K562 (cell line): ENCODE results near the gene CCDC33. TPM values are rescaled to one million over a fixed set of nuclear protein-coding genes. Genes with fewer than 3 reads are reported as not detected.

Experiments
- ATAC-seq: fragments of 200-7000 bp; cut with Tn5 transposase; 3 replicates; pipeline ENCODE4 v1.9.1; 2020; ENCODE audit warnings: moderate library complexity
- BruUV-seq: library from RNA; stranded (reverse); fragments of 400-500 nt; replicated peaks from 2 replicates; lab custom pipeline; 2021; lab: Mats Ljungman, UMichigan
- CTCF ChIA-PET: fragments of 300-600 bp; formaldehyde crosslinking; extraction: SDS; loops from one replicate; lab custom pipeline; 2021; ENCODE audit warnings: low intra/inter-chr PET ratio; lab: Yijun Ruan, JAX
- POLR2A ChIA-PET: fragments of 300-600, 350-650 bp; sonication (Branson Sonifier 250); formaldehyde crosslinking; extraction: SDS; loops from one replicate; lab custom pipeline; 2021; ENCODE audit warnings: antibody characterized with exemption, inconsistent platforms; lab: Yijun Ruan, JAX
- DNase-seq, 4 experiments: peaks; one replicate each; pipeline versions ENCODE4 v3.0.0 to v3.0.0-alpha.2; 2011 to 2018; ENCODE audit warnings: low spot score in 3 of 4, mixed read lengths in 3 of 4; ENCODE audit errors: extremely low read depth in 1 of 4
- FAIRE-seq: peaks from 2 replicates; lab custom pipeline; 2011; peaks lifted over from hg19 to GRCh38; lab: Jason Lieb, UNC
- H2AFZ ChIP-seq: 2 replicates; pipeline ENCODE4 v1.6.0; 2011; ENCODE audit warnings: low read depth, low read length, control low read depth, inconsistent platforms
- H3K27ac ChIP-seq: fragments of 200-600 bp; 3 replicates; pipeline ENCODE4 v1.8.0; 2011; ENCODE audit warnings: low read depth, mild to moderate bottlenecking, control low read depth, inconsistent platforms, low read length, moderate library complexity, mixed read lengths; ENCODE audit errors: extremely low read depth
- H3K27me3 ChIP-seq, 2 experiments: fragments of 300-600 bp in 1 of 2; 2 replicates in 1 of 2; 3 replicates in 1 of 2; pipeline versions ENCODE4 v1.6.0 to v1.8.0; 2011; ENCODE audit warnings: inconsistent platforms in 2 of 2, low read length in 2 of 2, mild to moderate bottlenecking in 1 of 2, mixed read lengths in 1 of 2, moderate library complexity in 1 of 2; ENCODE audit not compliant: control insufficient read depth in 2 of 2, insufficient read depth in 2 of 2
- H3K36me3 ChIP-seq: fragments of 300-600 bp; 3 replicates; pipeline ENCODE4 v1.8.0; 2011; ENCODE audit warnings: mild to moderate bottlenecking, low read length, inconsistent platforms; ENCODE audit not compliant: control insufficient read depth, insufficient read depth
- H3K4me1 ChIP-seq, 2 experiments: fragments of 200-600 bp in 1 of 2; replicated peaks in 1 of 2; 2 replicates in 1 of 2; 3 replicates in 1 of 2; pipeline versions ENCODE4 v1.5.1 to v1.8.0; 2011; ENCODE audit warnings: inconsistent platforms in 2 of 2, low read length in 2 of 2, mild to moderate bottlenecking in 1 of 2, mixed read lengths in 1 of 2, moderate library complexity in 1 of 2; ENCODE audit not compliant: control insufficient read depth in 2 of 2, insufficient read depth in 2 of 2
- H3K4me2 ChIP-seq: 2 replicates; pipeline ENCODE4 v1.6.1; 2011; ENCODE audit warnings: low read length, control low read depth, inconsistent platforms, mixed read lengths; ENCODE audit not compliant: insufficient read depth
- H3K4me3 ChIP-seq: fragments of 200-600 bp; sonication (generic), shearing (Covaris generic); 2 replicates; pipeline ENCODE4 v1.5.1; 2016; ENCODE audit warnings: control low read depth, inconsistent platforms
- H3K79me2 ChIP-seq: fragments of 200-600 bp; 3 replicates; pipeline ENCODE4 v1.8.0; 2011; ENCODE audit warnings: low read length, inconsistent platforms; ENCODE audit not compliant: control insufficient read depth, insufficient read depth
- H3K9ac ChIP-seq, 2 experiments: 2 replicates each; pipeline versions ENCODE4 v1.6.0 to v1.6.1; 2011; ENCODE audit warnings: low read depth in 2 of 2, low read length in 2 of 2, control low read depth in 1 of 2, inconsistent platforms in 1 of 2, mild to moderate bottlenecking in 1 of 2, mixed read lengths in 1 of 2; ENCODE audit not compliant: insufficient read depth in 1 of 2
- H3K9me1 ChIP-seq: one replicate; pipeline ENCODE4 v1.6.0; 2011; ENCODE audit warnings: inconsistent platforms, mild to moderate bottlenecking, low read length, moderate library complexity; ENCODE audit not compliant: control insufficient read depth, insufficient read depth
- H3K9me3 ChIP-seq: replicated peaks from 2 replicates; pipeline ENCODE4 v1.5.1; 2011; ENCODE audit warnings: low read depth, low read length, inconsistent platforms; ENCODE audit not compliant: control insufficient read depth, insufficient read depth
- H4K20me1 ChIP-seq: replicated peaks from 2 replicates; pipeline ENCODE4 v1.6.1; 2011; ENCODE audit warnings: low read length, inconsistent platforms, mixed read lengths; ENCODE audit not compliant: control insufficient read depth, insufficient read depth
- COPS2 ChIP-seq: fragments of 450-650 bp; conservative IDR thresholded peaks from 2 replicates; pipeline ENCODE4 v1.6.1; 2016; ENCODE audit warnings: mild to moderate bottlenecking, moderate library complexity
- FOXK2 ChIP-seq, 2 experiments: fragments of 450-650 bp; IDR thresholded peaks in 1 of 2; conservative IDR thresholded peaks in 1 of 2; 2 replicates each; pipeline ENCODE4 v1.6.1; 2016; ENCODE audit warnings: low read depth in 2 of 2, mild to moderate bottlenecking in 1 of 2
- MYC ChIP-seq, 2 experiments: fragments of 250-450 bp in 1 of 2; sonication (Bioruptor Pico) in 1 of 2; IDR thresholded peaks; 2 replicates each; pipeline versions ENCODE4 v1.5.1 to v1.6.1; 2012 to 2021; ENCODE audit warnings: low read depth in 2 of 2, borderline replicate concordance in 1 of 2, improper control_type of control experiment in 1 of 2, low read length in 1 of 2, mild to moderate bottlenecking in 1 of 2, moderate library complexity in 1 of 2
- SIX5 ChIP-seq, 2 experiments: IDR thresholded peaks; 2 replicates each; pipeline ENCODE4 v1.6.1; 2011; ENCODE audit warnings: low read length in 2 of 2, borderline replicate concordance in 1 of 2, low read depth in 1 of 2, mild to moderate bottlenecking in 1 of 2, moderate library complexity in 1 of 2; ENCODE audit not compliant: insufficient read depth in 1 of 2
- ZNF77 ChIP-seq: fragments of 250-450 bp; sonication (Bioruptor Pico); IDR thresholded peaks from 2 replicates; pipeline ENCODE4 v1.5.0; 2020
- WGBS: fragments of 100-300 bp; shearing (Covaris generic); methylation state at CpG from one replicate; pipeline ENCODE4 v1.1.6; 2016; ENCODE audit warnings: low coverage, mixed read lengths; ENCODE audit not compliant: insufficient coverage; ENCODE audit errors: missing lambda C conversion rate; 5-methylcytosine and 5-hydroxymethylcytosine counted together
- in situ Hi-C: fragments of 300-500 bp; cut with MboI; formaldehyde crosslinking; loops from 4 replicates; pipeline ENCODE4 v1.15.0; 2018; ENCODE audit warnings: inconsistent platforms, mixed read lengths
- intact Hi-C: fragments of 100-400 bp; cut with micrococcal nuclease; formaldehyde crosslinking; loops from 2 replicates; pipeline ENCODE4 v1.14.2; 2022
- polyA plus RNA-seq, 8 experiments: library from polyadenylated mRNA; depleted of rRNA in 4 of 8; stranded (reverse) in 5 of 8; unstranded in 3 of 8; fragments of >200 nt; fragmentation: Nextera tagmentation in 2 of 8; fragmentation: Illumina TruSeq in 1 of 8; extraction: Ambion mirVana in 2 of 8; extraction: Trizol in 1 of 8; gene quantifications; 2 replicates each; pipeline versions ENCODE4 v1.2.1 to v1.2.3, GENCODE V29; 2011 to 2014; ENCODE audit warnings: inconsistent platforms in 1 of 8, missing spikeins in 1 of 8
- total RNA-seq, 7 experiments: library from RNA; depleted of rRNA in 6 of 7; stranded (reverse); fragments of >200 nt in 6 of 7; fragmentation: Illumina TruSeq in 2 of 7; extraction: Trizol in 2 of 7; gene quantifications; 2 replicates each; pipeline versions ENCODE4 v1.2.1 to v1.2.3, GENCODE V29; 2011 to 2021; ENCODE audit warnings: low replicate concordance in 1 of 7

CCDC33 gene
- total and polyA plus RNA-seq, 9 of the 15 experiments (the other 6 are each of a cell fraction or from before 2014, with no cell fraction given): 0.08 to 1.1 (median 0.15) TPM; not detected in 4

- BruUV-seq: no TSS peak
- peaks cover 3% of the 10 kb centered on the region for H3K9me1 ChIP-seq
- H3K79me2 ChIP-seq: no peaks in the 10 kb centered on the region
- H3K27ac ChIP-seq: no peak overlapping the region
- DNase-seq (no peak), FAIRE-seq (no peak), ATAC-seq (no peak)
- no peaks in the 10 kb centered on the region for H3K9me3 ChIP-seq
- 1% methylated on average over 12 of the region's 12 CpGs for WGBS
- no peak for TF ChIP-seq FOXK2 (conservative IDR thresholded peaks at IDR 0.05 in 1 of 2, IDR thresholded peaks at IDR 0.05 in 1 of 2; ENCODE audit: low read depth in 2 of 2)
- no peak for TF ChIP-seq ZNF77 (CRISPR knock-in tag)
- no peak for TF ChIP-seq COPS2
- TF ChIP-seq SIX5 (IDR thresholded peaks at IDR 0.05; ENCODE audit: borderline replicate concordance in 1 of 2, insufficient read depth in 1 of 2, low read depth in 1 of 2, low read length in 2 of 2): no peak
- H3K36me3 ChIP-seq: no peaks in the 10 kb centered on the region
- no peaks in the 10 kb centered on the region for H3K4me1 ChIP-seq
- H4K20me1 ChIP-seq: peaks cover 12% of the 10 kb centered on the region; the same call in 1 of the 2 replicates
- H2AFZ ChIP-seq: no peak overlapping the region
- no peak overlapping the region for H3K9ac ChIP-seq
- peaks cover 0 to 38% of the 10 kb centered on the region in 2 experiments; a peak in 2 of 5 replicates for H3K27me3 ChIP-seq
- no peak overlapping the region for H3K4me2 ChIP-seq
- intact Hi-C loops (no loop called here), in situ Hi-C loops (no loop called here)
- H3K4me3 ChIP-seq: no peak overlapping the region
- ChIA-PET POLR2A (interaction anchor here (0.6 to 1.2 kb wide), 2 partner anchors 12 to 120 kb away, joined by 3 read pairs; no protein-coding TSS in a partner anchor), CTCF (no interaction called here)
These were observed 23.9 kb downstream of the CCDC33 start for GRCh38 chr15:74259821-74260607.

GRCh38 chr15:74261041-74261440 is 24.9 kb downstream of the CCDC33 start:
- Histone ChIP-seq H3K4me3 (no peak overlapping the region), H3K27ac (no peak overlapping the region), H3K79me2 (no peaks in the 10 kb centered on the region), H3K9ac (no peak overlapping the region), H3K4me1 (no peaks in the 10 kb centered on the region), H3K4me2 (no peak overlapping the region), H3K27me3 (peaks cover 0 to 28% of the 10 kb centered on the region in 2 experiments; a peak in 2 of 5 replicates), H3K9me3 (no peaks in the 10 kb centered on the region), H3K36me3 (no peaks in the 10 kb centered on the region), H4K20me1 (peaks cover 12% of the 10 kb centered on the region; the same call in 1 of the 2 replicates), H2AFZ (no peak overlapping the region), H3K9me1 (peaks cover 3% of the 10 kb centered on the region)
- no peak for DNase-seq
- ChIA-PET POLR2A (no interaction called here), CTCF (no interaction called here)
- no TSS peak for BruUV-seq
- intact Hi-C loops (no loop called here), in situ Hi-C loops (no loop called here)
- no peak for ATAC-seq
- TF ChIP-seq MYC (IDR thresholded peaks at IDR 0.05; ENCODE audit: low read depth, low read length) (no peak), MYC (CRISPR knock-in tag; IDR thresholded peaks at IDR 0.05; ENCODE audit: borderline replicate concordance, low read depth) (no peak)
- FAIRE-seq: no peak
- 0% methylated on average over 3 of the region's 3 CpGs for WGBS
